ENCODE measurements around the gene SSH2.

DNA sequence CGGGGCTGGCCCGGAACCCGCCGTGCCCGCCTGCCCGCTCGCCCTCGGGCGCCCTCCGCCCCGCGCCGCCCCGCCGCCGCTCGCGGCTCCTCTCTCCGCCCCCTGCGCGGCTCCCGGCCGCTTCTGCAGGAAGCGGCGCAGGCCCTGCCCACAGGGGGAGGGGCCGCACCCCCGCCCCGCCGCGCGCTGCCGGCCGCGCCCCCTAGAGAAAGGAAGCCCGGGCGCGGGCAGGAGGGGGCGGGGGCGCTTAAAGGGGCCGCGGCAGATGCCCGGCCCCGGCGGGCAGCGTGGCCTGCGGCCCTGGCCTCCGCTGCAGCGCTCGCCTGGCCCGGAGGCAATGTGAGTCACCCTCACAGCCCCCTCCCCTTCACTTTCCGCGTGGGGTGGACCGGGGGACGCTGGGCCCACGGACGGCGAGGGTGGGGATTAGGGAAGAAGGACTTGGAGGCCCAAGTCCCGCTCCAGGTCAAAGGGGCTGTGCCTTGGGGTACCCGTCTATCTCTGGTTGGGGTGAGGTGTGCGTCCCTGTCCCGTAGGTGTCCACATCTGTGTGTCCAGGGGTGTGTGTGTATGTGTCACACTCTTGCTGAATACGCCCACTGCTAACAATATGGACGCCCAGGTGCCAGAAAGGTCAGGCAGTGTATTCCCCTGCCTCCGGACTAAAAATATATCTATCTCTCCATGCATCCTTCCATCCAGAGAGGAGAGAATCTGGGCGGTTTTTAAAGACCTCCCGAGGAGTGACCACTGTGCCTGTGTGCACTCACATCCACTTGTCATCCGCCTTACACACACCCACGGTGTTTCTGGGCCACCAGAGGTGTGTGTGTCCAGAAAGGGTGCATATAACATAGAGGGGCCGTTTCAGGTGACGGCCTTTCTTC is 340.3 kb downstream of the SSH2 start, which contains the start of gene GIT1:
- no peak for TF ChIP-seq CTCF (IDR thresholded peaks at IDR 0.05; ENCODE audit: poor library complexity)
- TF ChIP-seq EZH2phosphoT487 (IDR thresholded peaks at IDR 0.05; ENCODE audit: low read depth, severe bottlenecking, unreplicated experiment) = no peak
